AG08396 (cell line): ENCODE data around the gene TOP2A.

Source experiments
- DNase-seq: peaks from one replicate; pipeline ENCODE4 v3.0.0; 2012; ENCODE audit warnings: low spot score, mixed read lengths

Gene TOP2A

DNA sequence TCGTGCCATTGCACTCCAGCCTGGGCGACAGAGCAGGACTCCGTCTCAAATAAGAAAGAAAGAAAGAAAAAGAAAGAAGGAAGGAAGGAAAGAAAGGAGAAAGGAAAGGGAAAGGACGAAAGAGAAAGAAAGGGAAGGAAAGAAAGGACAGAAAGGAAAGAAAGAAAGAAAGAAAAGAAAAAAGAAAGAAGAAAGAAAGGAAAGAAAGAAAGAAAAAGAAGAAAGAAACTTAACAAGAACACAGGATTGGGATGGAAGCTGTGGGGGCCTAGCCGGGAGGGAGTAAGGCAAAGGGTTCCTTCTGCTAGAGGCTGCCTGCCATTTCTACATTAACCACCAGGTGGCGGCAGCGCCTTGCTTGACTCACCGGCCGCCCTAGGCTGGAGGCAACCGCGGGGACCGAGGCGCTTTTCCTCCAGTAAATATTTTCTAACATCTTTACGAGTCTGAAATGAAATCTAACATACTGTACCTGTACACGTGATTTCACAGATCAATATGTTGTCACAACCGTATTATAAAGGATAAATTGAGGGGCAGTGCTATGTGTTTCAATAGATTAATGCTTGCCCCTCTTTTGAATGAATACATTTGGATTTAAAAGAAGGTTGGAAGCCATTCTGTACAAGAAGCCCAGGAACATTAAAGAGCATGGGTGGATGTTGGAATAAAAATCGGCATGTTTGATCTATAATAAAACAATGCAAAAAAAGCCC is 59.2 kb downstream of the TOP2A start:
- peak; percentile 94 for DNase-seq

- DNase-seq: no peak
These were observed 60.5 kb downstream of the TOP2A start for GRCh38 chr17:40356990-40357881.

DNA sequence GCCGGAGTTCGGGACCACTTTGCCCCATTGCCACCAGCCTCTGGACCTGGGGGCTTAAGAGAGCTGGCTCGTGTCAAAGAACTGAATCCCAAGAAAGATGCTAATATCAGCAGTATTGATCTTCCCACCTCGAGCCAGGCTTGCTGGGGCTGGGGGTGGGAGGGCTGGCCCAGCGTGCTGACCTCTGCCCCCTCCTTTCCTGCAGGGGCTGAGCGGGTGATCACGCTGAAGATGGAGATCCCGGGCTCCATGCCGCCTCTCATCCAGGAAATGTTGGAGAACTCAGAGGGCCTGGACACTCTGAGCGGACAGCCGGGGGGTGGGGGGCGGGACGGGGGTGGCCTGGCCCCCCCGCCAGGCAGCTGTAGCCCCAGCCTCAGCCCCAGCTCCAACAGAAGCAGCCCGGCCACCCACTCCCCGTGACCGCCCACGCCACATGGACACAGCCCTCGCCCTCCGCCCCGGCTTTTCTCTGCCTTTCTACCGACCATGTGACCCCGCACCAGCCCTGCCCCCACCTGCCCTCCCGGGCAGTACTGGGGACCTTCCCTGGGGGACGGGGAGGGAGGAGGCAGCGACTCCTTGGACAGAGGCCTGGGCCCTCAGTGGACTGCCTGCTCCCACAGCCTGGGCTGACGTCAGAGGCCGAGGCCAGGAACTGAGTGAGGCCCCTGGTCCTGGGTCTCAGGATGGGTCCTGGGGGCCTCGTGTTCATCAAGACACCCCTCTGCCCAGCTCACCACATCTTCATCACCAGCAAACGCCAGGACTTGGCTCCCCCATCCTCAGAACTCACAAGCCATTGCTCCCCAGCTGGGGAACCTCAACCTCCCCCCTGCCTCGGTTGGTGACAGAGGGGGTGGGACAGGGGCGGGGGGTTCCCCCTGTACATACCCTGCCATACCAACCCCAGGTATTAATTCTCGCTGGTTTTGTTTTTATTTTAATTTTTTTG is 61.6 kb downstream of the TOP2A start:
- DNase-seq: no peak

- peak; percentile 90 for DNase-seq
These were observed 62.4 kb downstream of the TOP2A start for GRCh38 chr17:40355123-40355803.

DNA sequence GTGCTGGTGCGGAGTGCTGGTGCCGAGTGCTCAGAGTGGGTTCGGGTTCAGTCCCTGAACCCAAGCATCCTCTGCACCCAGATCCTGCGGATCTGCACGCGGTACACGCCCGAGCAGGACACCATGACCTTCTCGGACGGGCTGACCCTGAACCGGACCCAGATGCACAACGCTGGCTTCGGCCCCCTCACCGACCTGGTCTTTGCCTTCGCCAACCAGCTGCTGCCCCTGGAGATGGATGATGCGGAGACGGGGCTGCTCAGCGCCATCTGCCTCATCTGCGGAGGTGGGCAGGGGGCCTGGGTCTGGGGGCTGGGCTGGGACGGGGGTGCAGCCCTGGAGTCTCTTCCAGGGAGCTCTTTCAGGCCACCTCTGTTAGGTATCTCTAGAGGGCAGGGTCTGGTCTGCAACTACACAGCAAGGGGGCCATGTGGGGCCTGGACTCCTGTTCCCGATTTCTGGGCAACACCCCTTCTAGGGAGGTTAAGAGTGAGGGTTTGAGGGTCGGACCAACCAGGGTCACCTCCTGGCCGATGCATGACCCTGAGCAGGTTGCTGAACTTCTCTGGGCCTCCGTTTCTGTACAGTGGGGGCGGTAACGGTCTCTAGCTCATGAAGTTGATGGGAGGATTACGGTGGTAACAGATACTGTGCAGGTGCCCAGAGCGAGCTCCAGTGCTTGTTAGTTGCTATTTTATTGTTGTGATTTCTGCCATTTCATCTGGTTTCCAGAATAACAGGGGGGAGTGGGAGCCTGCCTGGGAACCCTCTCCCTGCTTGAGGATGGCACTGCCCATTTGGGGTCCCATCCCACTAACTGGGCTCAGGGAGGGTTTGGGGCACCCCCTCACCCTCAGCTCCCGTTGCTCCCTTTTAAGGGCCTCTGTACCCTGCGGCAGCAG is 63.2 kb downstream of the TOP2A start:
- no peak for DNase-seq

DNA sequence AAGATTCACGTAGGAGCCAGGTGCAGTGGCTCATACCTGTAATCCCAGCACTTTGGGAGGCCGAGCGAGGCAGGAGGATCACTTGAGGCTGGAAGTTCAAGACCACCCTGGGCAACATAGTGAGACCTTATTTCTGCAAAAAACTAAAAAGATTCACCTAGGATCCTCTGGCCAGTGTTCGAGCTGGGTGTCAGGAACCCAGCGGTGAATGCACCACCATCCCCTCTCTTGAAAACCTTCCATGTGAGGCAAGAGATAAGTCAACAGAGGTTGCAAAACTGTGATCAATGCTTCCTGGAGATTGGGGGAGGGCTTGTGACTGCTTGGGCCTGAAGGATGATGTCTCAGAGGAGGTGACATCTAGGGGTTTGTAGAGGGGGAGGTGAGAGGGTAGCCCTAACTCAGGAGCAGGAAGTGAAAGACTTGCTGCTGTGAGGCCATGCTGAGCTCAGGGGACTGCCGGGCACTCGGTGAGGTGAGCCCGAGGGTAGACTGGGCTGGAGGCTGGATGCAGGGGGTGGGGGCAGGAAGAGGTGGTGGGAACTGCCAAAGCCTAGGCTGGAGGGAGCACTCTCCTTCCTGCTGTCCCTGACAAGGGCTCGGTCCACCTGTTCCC is 64.8 kb downstream of the TOP2A start:
- no peak for DNase-seq

DNA sequence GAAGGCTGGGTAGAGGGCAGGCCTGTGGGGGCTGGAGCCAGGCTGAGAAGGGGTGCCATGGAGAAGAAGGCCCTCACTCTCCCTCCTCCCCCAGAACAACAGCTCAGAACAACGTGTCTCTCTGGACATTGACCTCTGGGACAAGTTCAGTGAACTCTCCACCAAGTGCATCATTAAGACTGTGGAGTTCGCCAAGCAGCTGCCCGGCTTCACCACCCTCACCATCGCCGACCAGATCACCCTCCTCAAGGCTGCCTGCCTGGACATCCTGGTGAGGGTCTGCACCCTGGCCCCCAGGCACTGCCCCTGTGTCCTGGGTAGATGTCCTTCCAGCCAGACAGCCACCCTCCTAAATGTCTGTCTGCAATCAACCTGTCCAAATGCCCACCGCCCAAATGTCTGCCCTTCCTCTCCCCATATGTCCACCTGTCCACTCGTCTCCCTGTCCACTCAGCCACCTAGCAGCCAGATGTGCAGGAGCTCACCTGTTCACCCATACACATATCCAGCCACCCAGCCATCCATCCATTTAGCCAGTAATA is 65.4 kb downstream of the TOP2A start:
- no peak for DNase-seq

DNA sequence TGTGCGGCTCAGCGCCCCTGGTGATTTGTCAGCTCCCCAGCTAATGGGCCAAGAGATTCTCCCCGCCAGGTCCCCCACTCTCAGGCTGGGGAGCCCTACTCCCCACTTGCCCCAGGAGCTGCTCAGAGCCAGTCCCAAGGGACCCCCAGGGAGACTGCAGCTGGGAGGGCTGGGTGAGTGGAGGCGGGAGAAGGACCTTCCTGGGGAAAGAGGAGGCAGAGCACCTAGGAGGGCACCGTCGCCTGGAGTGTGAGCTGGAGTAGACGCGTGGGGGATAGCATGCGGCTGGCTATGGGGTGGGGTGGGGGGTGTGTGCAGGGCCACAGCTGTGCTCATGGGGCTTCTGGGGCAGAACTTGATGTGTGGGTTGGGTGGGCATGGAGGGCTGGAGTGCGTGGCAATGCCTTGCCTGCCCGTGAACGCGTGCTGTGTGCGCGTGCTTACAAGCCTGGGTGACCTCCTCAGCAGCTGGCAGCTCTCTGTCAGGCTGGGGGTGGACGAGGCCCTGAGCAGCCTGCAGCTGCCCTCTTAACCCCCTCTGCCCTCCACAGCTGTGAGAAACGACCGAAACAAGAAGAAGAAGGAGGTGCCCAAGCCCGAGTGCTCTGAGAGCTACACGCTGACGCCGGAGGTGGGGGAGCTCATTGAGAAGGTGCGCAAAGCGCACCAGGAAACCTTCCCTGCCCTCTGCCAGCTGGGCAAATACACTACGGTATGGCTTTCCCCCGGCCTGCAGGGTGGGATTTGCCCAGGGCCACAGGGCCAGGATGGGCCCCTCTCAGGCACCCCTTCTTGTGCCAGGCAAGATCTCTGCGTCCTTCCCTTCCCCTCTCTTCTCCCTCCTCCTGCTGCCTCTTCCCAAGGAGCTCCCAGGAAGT is 66.1 kb downstream of the TOP2A start:
- DNase-seq: no peak

- no peak for DNase-seq
These were observed 66.9 kb downstream of the TOP2A start for GRCh38 chr17:40350689-40351358.

DNA sequence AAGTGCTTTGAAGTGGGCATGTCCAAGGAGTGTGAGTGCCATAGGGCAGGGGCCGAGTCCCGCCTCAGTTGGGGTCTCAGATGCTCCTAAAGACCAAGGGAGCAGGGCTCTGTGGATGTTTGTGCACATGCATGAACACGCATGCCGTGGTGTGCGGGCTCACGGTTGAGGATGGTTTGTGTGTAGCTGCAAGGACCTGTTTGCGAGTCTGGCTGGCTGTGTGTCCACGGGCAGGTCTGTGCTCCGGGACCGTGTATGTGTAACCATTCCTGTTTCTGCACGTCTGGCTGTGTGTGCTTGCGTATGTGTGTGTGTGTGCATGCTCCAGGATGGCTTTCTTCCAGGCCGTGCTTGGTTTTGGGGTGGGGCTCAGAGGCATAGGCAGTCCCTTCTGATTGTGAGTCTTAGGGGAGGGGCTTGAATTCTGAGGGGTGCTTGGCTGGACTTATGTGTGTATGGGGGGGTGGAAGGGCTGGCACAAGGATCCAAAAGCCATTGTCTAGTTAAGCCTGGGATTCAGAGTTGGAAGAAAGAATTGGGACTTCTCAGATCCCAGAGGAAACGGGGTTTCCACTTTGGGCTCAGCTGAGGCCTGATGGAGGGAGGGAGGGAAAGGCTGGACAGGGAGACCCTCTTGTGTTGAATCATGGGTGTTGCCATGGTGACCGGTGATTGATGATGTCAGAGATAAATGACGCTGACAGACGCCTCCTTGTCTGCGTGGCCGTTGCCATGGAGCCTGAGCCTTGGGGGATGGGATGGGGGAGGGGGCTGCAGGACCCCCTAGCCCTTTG is 67.6 kb downstream of the TOP2A start:
- no peak for DNase-seq

GRCh38 chr17:40349477-40349894 is 68.2 kb downstream of the TOP2A start:
- DNase-seq: no peak

DNA sequence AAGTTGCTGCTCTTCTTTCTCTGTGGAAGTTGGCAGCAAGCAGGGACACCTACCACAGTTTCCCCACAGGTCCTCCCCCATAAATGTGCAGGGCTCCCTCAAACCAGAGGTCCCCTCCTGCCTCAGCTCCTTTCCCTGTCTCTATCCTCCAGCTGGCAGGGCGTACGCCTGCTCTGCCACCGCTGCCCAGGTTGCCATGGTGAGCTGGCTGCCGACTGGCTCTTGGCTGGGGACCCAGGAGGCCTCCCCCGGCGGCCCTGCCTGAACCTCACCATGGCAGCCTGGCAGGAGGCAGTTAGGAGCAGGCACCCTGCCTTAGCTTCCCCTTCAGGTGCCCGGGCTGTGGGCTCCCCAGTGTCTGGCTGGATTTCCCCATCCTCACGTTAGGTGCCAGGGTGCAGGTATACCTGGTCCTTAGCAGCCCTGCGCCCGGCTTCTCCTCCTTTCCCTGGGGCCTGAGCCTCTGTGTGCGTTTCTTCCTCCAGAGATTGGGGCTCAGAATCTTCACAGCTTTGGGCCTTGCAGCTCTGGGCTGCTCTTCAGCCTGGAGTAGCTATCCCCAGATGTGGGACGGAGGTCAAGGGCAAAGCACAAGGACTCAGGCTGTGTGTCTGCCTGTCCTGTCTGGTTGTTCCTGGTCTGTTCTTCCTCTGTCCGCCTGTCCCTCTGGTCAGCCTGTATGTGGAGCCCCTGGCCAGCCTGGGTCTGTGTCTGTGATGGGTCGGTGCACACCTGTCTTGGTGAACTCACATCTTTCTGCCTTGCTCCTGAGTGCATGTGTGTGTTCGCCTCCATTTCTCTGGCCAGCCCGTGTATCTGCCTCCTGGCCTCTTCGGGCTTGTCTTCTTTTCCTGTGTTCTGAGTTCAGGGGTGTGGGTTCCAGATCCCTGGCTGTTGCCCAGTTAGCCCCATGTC is 68.9 kb downstream of the TOP2A start:
- DNase-seq: no peak

DNA sequence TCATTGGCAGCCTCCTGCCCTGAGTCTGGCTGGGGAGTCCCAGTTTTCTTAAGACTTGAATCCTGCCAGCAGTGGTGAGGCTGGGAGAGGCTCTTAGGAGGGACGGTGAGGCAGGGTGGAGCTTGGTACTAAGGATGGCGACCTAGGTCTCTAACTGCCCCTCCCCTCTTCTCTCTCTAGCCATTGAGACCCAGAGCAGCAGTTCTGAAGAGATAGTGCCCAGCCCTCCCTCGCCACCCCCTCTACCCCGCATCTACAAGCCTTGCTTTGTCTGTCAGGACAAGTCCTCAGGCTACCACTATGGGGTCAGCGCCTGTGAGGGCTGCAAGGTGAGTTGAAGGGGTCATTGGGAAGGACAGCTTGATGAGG is 69.6 kb downstream of the TOP2A start:
- DNase-seq: no peak

DNA sequence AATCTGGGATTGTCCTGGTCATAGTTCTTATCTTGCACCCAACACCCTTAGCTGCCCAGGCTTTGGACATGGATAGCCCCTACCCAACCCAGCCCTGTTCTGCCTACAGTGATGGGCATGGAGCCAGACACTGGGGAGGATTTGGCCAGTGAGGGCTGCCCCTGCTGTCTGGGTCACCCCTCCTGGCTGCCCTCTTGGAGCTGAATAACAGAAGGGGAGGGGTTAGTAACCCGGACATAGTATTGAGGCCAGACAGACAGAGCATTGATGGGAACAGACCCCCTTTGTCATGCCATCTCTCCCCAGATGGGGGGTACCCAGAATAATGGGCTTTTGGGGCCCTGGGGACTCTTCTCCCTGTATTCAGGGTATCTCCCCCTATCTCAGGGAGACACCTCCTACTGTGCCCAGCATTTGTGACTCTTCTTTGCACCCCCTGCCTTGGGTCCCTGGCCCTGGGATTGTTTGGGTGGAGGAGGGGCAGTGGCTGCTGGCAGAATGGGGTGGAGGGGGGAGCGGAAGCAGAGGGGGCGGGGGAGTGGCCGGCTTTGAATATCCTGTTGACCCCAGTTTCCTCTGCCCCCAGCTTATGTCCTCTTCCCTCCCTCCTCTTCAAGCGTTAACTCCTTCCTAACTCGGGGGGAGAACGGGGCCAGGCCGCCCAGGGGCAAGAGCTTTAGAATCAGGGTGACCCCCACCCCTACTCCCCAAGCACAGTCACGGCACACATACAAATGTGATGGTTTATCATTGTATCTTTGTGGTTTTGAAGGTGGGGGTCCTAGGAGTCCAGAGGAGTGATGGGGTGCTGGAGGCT is 70.2 kb downstream of the TOP2A start:
- no peak for DNase-seq

- DNase-seq: no peak
These were observed 70.9 kb downstream of the TOP2A start for GRCh38 chr17:40346765-40347158.
